GM19372 (cell line): ENCODE results near the gene AGXT2.

ENCODE experiments used
- ATAC-seq: cut with Tn5 transposase; IDR thresholded peaks from one replicate; pipeline ENCODE4 v1.9.1; 2021; ENCODE audit warnings: mild to moderate bottlenecking, low read depth, moderate library complexity; ENCODE audit not compliant: unreplicated experiment

AGXT2 gene

GRCh38 chr5:35047785-35048404 is at the start of gene AGXT2:
Gene AGXT2, minus strand, starts transcription at chr5:35047949. Its CDS starts 57 bp downstream, at chr5:35047892.
- ATAC-seq, result no peak

DNA sequence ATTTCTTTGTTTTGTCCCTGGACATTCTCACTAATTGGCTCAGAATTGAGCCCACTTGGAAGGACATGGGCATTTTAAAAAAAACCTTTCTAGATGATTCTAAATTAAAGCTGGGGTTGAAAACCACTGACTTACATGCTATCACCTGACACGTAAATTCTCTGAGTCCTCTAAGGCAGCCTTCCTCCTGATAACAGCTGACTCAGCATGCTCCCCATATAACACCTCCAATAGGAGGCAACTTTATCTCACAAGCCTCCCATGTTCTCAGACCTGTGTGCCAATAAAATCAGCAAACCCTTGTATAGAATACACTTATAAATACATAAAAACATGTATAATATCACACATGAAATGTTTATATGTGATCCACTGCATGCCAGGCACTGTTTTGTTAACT is 49.2 kb upstream of the AGXT2 start:
- no peak for ATAC-seq

DNA sequence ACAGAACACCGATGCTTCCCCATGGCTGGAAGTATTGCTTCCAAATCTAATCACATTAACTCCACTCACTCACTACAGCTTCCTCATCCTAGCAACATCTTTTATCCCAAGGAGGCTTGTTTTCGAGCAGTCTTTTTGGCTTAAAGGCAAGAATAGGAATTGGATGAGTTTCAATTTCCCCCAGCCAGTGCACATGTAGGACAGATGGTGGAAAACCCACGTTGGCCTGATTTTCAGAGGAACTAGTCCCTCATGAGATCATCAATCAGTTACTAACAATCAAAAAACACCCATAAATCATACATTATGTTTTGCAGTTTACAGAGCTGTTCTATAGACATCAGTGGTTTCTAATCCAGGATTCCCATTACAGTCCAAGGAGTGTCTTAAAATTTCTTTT is 48.5 kb upstream of the AGXT2 start:
- no peak for ATAC-seq

DNA sequence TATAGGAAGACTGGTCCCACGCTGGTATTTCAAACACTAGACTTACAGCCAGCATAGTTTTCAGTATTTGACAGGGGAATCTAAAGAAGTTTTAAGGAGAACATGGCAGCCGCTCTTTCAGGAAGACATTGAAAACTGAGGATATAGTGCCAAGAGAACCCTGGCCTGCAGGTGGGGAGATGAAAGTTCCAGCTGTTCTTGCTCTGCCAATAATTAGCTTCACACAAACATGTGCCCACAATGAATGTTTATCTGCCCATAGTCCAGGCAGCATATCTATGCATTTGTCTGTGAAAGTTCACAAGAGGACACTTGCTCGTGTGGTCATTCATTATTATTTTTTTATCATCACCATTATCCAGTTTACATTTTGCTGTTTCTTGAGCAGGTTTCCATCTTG is 47.6 kb upstream of the AGXT2 start:
- ATAC-seq, result no peak

DNA sequence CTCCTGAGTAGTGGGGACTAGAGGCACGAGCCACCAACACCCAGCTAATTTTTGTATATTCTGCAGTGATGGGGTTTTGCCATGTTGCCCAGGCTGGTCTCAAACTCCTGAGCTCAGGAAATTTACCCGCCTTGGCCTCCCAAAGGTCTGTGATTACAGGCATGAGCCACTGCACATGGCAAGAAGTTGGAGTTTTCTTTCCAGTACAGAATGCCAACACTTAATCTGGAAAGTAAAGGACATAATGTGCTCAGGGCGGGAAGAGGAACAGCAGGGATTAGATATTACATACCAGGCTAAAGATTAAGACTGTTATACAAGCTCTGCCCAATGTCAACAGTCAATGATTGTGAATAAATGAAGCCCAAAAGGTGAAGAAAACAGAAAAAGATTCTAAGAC is 47.2 kb upstream of the AGXT2 start:
- no peak for ATAC-seq

DNA sequence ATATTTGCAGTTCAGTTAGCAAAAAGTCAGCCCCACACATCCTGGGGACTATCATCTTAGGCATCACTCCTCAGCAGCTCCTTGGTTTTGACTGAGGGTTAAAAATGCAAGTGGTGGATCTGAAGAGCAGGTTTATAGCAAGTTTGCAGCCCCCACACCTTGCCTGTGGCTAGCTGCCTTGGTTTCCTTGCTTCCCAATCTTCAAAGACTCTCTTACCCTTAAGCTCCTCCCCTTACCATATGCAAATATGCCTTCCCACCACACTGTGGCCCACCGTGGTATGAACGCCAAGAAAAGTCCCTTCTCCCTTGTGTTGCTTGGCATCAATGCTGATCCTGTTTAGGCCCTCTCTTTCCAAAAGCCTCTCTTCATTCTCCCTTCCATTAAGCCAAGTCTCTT is 45.0 kb upstream of the AGXT2 start:
- no peak for ATAC-seq

- ATAC-seq, result no peak
These were observed 44.0 kb upstream of the AGXT2 start for GRCh38 chr5:35091704-35092103.

DNA sequence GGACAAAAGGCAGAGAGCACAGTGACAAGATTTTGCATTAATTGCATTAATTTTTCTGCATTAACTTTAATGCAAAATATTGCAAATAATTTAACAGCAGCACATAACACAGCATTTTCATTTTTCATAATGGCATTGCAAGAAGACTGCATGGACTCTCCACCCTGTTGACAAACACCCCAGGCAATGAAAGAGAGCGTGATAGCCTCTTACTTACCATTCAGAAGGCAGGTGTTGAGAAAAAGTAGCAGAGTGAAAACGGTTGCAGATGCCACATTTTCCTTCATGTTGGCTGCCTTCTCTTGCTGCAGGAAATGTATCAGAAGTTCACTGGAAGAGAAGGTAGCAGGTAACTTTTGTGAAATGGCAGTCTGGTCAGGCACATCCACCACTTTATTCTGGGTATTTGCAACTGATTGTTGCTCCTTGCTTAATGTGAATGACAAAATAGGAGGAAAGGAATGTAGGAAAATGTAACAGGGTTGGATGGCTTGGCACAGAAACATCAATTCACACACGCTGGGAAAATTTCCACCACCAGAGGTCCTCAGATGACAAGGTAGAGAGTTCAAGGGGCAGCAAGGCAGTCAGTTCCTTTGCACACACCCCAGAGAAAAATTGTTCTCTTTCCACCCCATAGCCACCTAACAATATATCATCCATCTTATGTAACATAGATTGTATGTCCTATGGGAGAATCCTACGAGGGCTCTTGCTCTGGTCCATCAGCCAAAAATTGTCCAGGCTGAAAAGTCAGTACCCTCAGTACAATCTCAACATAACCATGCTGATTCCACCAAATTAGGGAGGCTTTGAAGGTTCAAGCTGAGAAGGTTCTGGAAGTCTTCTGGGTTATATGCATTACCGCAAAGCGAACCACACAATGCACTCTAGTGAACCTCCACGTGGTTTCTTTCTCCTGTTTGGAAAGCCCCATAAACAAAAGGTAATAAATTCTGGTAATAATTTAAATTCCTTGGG is 41.9 kb upstream of the AGXT2 start:
- ATAC-seq, result no peak

- ATAC-seq, result no peak
These were observed 40.2 kb upstream of the AGXT2 start for GRCh38 chr5:35087991-35088390.

- ATAC-seq, result no peak
These were observed 35.4 kb upstream of the AGXT2 start for GRCh38 chr5:35083150-35083549.

- ATAC-seq, result no peak
These were observed 34.8 kb upstream of the AGXT2 start for GRCh38 chr5:35082530-35082929.

DNA sequence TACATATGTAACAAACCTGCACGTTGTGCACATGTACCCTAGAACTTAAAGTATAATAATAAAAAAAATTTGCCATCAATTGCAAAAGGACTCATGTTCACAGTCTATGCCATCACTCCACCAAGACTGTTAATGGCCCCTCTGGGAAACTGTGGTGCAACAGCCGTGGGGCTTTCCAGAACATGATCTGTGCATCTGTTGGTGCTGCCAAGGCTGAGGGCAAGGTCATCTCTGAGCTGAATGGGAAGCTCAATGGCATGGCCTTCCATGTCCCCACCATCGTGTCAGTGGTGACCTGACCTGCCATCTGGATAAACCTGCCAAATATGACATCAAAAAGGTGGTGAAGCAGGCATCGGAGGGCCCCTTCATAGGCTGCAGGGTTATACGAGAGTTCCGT is 33.4 kb upstream of the AGXT2 start:
- ATAC-seq, result no peak

- no peak for ATAC-seq
These were observed 25.4 kb upstream of the AGXT2 start for GRCh38 chr5:35073160-35073559.

- no peak for ATAC-seq
These were observed 21.4 kb upstream of the AGXT2 start for GRCh38 chr5:35069188-35069587.

GRCh38 chr5:35067985-35068384 is 20.2 kb upstream of the AGXT2 start:
- no peak for ATAC-seq

GRCh38 chr5:35066260-35066795 is 18.6 kb upstream of the AGXT2 start:
- peak; percentile 90 for ATAC-seq

GRCh38 chr5:35063414-35063813 is 15.7 kb upstream of the AGXT2 start:
- ATAC-seq, result no peak

GRCh38 chr5:35061211-35061770 is 13.5 kb upstream of the AGXT2 start:
- no peak for ATAC-seq

DNA sequence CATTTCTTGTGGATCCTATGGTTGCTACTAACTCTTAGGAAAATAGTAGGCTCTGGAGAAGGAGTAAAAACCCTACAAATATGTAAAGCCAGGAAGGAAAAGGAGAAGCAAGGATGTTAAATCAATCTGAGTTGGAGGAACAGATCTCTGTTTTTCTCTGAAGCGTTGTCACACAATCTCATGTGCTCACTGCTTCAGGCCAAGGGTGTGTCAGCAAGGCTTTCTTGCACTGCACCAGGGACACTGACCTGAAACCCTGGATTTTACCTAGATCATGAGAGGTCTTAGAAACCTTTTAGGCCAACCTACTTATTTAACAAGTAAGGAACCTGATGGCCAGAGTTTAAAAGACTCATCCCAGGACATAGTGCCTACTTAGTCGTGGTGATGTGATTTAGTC is 12.5 kb upstream of the AGXT2 start:
- no peak for ATAC-seq

GRCh38 chr5:35059251-35059650 is 11.5 kb upstream of the AGXT2 start:
- ATAC-seq, result no peak

- peak; percentile 83 for ATAC-seq
These were observed 10.6 kb upstream of the AGXT2 start for GRCh38 chr5:35058374-35058788.
